Middle frontal gyrus (tissue), 1 donor: Measurements from ENCODE around the gene LAMP2.

Experiments used
- DNase-seq: peaks from one replicate; pipeline ENCODE4 v3.0.0-alpha.2; 2015; ENCODE audit warnings: low spot score; ENCODE audit errors: extremely low spot score

The LAMP2 gene

DNA sequence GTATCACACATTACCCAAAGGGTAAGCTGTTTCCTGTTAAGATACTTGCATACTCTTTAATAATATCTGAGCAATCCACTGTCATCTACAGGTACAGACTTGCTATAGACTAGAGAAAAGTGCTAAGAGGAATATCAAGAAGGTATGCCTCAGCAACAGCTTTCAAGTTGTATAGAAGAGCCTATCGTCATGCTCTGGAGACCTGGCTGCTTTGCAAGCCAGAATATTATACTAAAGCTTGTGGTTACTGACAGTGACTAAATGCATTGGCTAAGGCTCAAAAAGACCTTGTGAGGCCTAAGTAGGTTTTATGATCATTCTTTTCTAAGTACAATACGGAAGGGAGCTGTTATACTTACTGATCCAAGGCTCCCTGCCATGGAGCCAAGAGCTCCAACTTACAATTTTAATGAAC, 11.3 kb downstream of the LAMP2 start:
- DNase-seq: no peak

- DNase-seq: no peak
Observed at GRCh38 chrX:120456973-120457372, 12.1 kb downstream of the LAMP2 start.

DNA sequence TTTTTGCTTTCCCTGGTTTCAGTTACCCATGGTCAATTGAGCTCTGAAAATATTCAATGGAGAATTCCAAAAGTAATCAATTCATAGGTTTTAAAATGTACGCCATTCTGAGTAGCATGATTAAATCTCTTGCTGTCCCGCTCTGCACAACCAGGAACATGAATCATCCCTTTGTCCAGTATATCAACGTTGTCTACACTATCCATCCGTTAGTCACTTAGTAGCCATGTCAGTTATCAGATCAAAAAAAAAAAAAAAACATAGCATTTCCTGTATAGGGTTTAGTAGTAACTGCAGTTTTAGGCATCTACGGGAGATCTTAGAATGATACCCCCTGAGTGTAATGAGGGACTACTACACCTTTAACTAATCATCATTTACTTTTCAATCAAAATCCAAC, 15.1 kb downstream of the LAMP2 start:
- DNase-seq: no peak

- DNase-seq: no peak
Observed at GRCh38 chrX:120452131-120452530, 17.0 kb downstream of the LAMP2 start.

GRCh38 chrX:120450163-120450562, 18.9 kb downstream of the LAMP2 start:
- DNase-seq: no peak

DNA sequence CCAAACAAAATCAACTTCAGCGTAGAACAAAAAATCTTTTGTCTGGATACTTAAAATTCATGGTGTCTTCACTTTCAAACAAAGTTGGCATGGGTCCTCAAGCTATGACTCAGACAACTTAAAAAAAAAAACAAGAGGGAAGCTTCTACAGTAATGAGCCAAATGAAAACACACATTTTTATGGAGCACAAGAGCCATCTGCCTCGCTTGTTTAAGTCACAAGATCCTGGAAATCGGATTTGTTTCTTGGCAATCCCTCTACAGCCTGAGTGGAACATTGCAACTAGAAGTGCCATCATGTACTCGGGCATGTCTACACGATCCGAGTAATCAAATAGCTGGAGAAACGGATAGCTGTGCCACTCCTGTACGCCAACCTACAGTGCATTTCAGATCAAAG, 22.6 kb downstream of the LAMP2 start:
- DNase-seq: peak; percentile 27

- DNase-seq: no peak
Observed at GRCh38 chrX:120439921-120440320, 29.2 kb downstream of the LAMP2 start.

DNA sequence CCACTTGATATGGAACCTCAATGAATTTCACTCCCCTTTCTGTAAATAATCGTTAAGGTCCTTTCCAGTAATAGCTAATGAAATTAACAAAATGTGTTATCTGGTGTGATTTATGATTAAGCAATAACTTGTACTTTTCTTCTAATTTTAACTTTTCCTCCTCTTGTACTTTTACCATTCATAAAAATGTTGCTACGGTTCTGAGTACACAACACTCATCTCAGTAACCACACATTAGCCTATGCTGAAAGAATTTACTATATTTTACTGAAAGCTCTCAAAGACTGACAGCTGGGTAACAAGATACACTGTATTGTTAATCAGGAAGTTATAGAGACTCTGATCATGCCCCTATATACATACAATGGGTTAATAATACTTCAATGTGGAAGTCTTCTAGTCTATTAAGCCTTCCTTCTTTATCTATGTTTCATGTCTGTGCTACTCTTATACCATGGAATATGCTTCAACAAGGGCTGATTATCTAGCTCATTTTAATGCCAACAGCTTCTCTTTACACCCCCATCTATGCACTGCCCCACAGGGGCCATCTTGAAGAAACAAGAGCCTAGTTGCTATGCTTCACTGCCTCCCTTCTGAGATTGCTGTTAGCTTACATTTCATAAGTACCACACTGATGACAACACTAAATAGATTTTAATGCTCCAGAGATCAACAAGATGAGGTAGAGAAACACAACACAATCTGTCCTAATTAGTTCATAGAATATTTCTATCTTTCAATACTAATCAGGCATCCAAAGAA, 39.1 kb downstream of the LAMP2 start:
- DNase-seq: no peak

DNA sequence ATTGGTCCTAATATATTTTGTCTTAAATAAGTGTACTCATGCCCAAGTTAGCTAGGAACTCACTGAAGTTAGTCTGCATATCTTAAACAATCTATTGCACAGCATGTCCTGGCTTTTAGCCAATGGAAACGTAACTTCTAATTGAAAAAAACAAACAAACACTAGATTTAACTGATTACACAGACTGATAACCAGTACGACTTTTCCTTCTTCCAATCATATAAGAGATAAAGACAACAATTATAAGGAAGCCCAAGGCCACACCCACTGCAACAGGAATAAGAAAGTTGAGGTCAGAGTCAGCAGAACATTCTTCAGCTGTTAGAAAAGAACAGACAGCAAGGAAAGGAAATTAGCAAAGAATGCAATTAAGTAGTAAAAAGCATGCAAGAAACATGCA, 40.8 kb downstream of the LAMP2 start:
- no peak for DNase-seq

DNA sequence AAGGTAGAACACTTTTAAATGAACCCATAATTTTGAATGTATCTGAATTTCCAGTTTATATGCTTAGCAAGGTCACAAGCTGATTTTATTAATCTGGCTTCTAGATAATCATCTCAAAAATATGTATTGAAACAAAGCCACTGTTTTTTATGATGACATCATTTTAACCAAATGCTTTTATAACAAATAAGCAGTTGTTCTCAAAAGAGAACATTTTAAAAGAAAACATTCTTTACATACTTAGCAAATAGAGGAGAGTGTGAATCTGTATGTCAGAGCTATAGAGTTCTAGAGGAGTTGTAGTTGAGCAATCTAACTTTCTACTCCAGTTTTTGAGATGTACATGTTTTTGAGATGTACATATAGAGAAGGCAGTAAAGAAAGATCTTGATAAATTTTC, 42.5 kb downstream of the LAMP2 start:
- no peak for DNase-seq

- no peak for DNase-seq
Observed at GRCh38 chrX:120419463-120419862, 49.6 kb downstream of the LAMP2 start.

DNA sequence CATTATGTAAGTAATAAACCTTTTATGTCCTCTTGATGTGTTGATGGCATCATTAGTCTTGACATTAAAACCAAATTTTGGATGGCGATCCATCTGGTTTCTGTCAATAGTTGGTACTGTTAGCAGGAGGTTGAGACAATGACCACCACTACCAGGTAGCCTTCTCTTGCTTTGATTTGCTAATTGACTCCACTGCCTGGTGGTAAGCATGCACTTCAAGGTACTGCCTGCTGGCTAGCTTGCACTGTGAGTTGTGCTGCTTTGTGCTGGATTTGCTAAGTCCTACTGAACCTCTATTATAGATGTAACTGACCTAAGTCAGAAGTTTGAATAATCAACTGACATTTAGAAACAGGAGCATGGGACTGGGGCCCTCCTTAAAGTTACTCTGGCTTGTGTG, 60.9 kb downstream of the LAMP2 start:
- no peak for DNase-seq

DNA sequence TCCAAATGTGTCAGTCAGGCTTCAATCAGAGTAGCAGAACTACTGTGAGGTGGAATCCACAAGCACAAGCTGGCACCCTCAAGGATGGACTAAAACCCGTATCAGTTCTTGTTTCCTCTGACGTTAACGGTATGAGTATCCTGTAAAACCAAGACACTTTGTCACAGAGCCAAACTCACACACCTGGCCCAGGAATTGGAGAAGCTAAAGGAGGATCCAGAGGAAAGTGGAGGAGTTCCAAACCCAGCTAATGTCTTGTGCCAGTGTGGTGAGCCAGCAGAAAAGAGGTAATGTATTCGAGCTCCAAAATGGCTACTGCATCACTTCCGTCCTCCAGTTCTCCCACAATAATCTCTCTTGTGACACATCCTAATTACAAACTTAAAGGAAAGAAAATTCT, 62.5 kb downstream of the LAMP2 start:
- no peak for DNase-seq

- DNase-seq: no peak
Observed at GRCh38 chrX:120402369-120402768, 66.7 kb downstream of the LAMP2 start.

GRCh38 chrX:120401301-120401700, 67.8 kb downstream of the LAMP2 start:
- DNase-seq: no peak

DNA sequence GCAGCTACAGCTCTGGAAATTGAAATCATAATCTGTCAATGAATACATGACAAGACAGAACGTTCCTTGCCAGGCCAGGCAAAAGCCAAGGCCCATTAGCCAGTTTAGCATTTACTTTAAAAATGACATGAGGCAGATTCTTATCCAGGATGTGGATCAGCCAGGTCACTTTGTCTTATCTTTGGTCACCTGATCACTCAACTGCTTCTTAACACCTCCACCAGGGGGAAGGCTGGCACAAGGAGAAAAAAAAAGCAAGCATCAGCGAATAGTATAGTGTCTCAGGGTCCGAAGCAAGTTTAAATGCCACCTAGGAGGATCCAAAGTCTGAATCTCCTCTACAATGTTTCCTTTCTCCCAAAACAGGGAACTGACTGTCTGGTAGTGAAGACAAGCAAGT, 88.4 kb downstream of the LAMP2 start:
- no peak for DNase-seq

DNA sequence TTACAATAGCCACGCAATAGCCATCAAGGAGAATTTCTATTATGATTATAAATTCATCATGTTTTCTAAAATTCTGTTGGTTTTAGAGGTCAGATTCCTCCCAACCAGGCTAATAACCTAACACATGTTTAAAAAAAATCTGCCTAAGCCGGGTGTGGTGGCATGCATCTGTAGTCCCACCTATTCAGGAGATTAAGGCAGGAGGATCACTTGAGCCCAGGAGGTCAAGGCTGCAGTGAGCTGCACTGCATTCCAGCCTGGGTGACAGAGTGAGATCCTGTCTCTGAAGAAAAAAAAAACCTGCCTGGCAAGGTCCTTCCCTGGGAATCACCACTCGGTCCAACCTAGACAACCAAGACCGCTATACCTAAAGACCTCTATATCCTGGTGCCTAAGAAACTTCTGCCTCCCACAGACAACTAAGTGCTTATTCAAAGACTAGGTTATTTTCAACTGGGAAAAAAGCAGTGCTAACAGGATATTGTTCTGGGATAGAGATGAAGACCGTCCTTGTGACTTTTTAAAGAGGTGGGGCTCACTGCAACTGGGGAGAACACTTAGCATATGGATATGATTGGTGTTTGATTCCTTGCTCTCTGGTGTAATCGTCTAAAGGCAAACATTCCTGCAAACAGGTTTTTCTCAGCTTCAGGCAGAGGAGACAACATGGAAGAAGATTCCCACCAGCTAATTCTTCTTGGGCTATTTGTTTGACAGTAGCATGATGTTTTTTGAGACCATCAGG, 89.0 kb downstream of the LAMP2 start:
- no peak for DNase-seq

GRCh38 chrX:120378570-120378969, 90.5 kb downstream of the LAMP2 start:
- no peak for DNase-seq
